HG03139 (cell line): ENCODE measurements around the gene CCT3.
"Not testable (repeated sequence)": the region's sequence is repeated elsewhere in the genome, so short reads cannot be mapped to it uniquely, and the experiment has no call there.

ENCODE experiments used
- ATAC-seq: cut with Tn5 transposase; IDR thresholded peaks from one replicate; pipeline ENCODE4 v1.9.1; 2021; ENCODE audit not compliant: unreplicated experiment

The CCT3 gene

GRCh38 chr1:156368889-156369684 is 31.0 kb upstream of the CCT3 start, which contains the start of gene RHBG:
Gene RHBG (plus strand): TSS chr1:156369211. CDS start chr1:156369250, 39 bp downstream.
- ATAC-seq: no peak

GRCh38 chr1:156368157-156368658 is 30.1 kb upstream of the CCT3 start:
- no peak for ATAC-seq

- ATAC-seq: no peak
Observed at GRCh38 chr1:156367383-156368156, 29.5 kb upstream of the CCT3 start.

- ATAC-seq: no peak
Observed at GRCh38 chr1:156366378-156367166, 28.5 kb upstream of the CCT3 start.

- ATAC-seq: no peak
Observed at GRCh38 chr1:156365754-156366153, 27.7 kb upstream of the CCT3 start.

- ATAC-seq: no peak
Observed at GRCh38 chr1:156360534-156360933, 22.4 kb upstream of the CCT3 start.

- no peak for ATAC-seq
Observed at GRCh38 chr1:156359973-156360372, 21.9 kb upstream of the CCT3 start.

GRCh38 chr1:156359249-156359648 is 21.2 kb upstream of the CCT3 start:
- ATAC-seq: no peak

GRCh38 chr1:156358641-156359040 is 20.5 kb upstream of the CCT3 start:
- ATAC-seq: no peak

GRCh38 chr1:156357977-156358376 is 19.9 kb upstream of the CCT3 start:
- ATAC-seq: no peak

GRCh38 chr1:156356875-156357534 is 18.9 kb upstream of the CCT3 start:
- ATAC-seq: no peak

GRCh38 chr1:156356262-156356874 is 18.3 kb upstream of the CCT3 start:
- no peak for ATAC-seq

GRCh38 chr1:156352481-156352880 is 14.4 kb upstream of the CCT3 start:
- ATAC-seq: not testable (repeated sequence)

- ATAC-seq: no peak
Observed at GRCh38 chr1:156347331-156347730, 9.2 kb upstream of the CCT3 start.

GRCh38 chr1:156346636-156347035 is 8.5 kb upstream of the CCT3 start:
- no peak for ATAC-seq

- not testable (repeated sequence) for ATAC-seq
Observed at GRCh38 chr1:156346035-156346434, 7.9 kb upstream of the CCT3 start.

GRCh38 chr1:156344409-156344808 is 6.3 kb upstream of the CCT3 start:
- no peak for ATAC-seq

- ATAC-seq: no peak
Observed at GRCh38 chr1:156342166-156342955, 4.3 kb upstream of the CCT3 start.

GRCh38 chr1:156337888-156338179 is 258 bp downstream of the CCT3 start:
- ATAC-seq: no peak
